C4-2B (cell line): ENCODE measurements around the gene CCDC91.

Experiments
- CTCF ChIP-seq: fragments of 450-650 bp; conservative IDR thresholded peaks from 2 replicates; pipeline ENCODE4 v1.5.1; 2017; ENCODE audit warnings: mild to moderate bottlenecking
- ZFX ChIP-seq: fragments of 450-650 bp; IDR thresholded peaks from 2 replicates; pipeline ENCODE4 v1.6.1; 2017

GRCh38 chr12:28442101-28442500 is 251.8 kb downstream of the CCDC91 start:
- TF ChIP-seq CTCF (no peak), ZFX (no peak)
